Hematopoietic multipotent progenitor cell treated with erythropoietin and hydrocortisone succinate and interleukin-3 and kit ligand, for 8 days (in vitro differentiated cells): ENCODE measurements around the gene KIF9.
"Not testable (repeated sequence)": the region's sequence is repeated elsewhere in the genome, so short reads cannot be mapped to it uniquely, and the experiment has no call there.

Experiments used
- DNase-seq: peaks from one replicate; pipeline ENCODE4 v3.0.0-alpha.2; 2015

Gene KIF9, protein sequence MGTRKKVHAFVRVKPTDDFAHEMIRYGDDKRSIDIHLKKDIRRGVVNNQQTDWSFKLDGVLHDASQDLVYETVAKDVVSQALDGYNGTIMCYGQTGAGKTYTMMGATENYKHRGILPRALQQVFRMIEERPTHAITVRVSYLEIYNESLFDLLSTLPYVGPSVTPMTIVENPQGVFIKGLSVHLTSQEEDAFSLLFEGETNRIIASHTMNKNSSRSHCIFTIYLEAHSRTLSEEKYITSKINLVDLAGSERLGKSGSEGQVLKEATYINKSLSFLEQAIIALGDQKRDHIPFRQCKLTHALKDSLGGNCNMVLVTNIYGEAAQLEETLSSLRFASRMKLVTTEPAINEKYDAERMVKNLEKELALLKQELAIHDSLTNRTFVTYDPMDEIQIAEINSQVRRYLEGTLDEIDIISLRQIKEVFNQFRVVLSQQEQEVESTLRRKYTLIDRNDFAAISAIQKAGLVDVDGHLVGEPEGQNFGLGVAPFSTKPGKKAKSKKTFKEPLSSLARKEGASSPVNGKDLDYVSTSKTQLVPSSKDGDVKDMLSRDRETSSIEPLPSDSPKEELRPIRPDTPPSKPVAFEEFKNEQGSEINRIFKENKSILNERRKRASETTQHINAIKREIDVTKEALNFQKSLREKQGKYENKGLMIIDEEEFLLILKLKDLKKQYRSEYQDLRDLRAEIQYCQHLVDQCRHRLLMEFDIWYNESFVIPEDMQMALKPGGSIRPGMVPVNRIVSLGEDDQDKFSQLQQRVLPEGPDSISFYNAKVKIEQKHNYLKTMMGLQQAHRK

DNA sequence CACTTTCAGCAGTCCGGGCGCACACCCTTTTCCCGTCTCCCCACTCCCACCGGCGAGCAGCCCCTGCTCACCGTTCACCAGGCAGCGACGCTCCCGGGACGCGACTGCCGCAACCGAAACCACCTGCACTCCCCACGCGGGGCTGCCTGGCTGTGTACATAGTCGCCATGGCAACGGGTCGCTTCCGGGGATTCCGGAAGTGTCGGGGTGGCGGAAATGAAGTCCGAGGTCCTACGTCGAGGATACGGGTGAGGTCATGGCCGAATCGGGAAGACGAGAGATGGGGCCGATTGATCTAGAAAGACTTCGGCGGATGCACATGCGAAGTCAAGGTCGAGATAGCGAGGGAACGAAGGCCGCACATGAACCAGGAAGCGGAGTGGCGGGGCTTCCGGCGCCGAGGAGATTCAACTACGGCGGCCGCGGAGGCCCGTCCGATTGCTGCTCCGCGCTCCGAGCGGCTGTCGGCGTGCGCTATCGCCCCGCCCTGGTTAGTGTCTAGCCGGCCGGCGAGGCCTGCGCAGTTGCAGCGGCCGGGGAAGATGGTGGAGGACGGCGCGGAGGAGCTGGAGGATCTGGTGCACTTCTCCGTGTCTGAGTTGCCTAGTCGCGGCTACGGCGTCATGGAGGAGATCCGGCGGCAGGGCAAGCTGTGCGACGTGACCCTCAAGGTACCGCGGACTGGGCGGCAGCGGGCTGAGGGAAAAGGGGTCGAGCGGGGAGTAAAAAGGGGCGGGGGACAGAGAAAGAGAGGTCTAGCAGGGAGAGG is at the start of gene KIF9, which contains the start of gene KLHL18:
KIF9 (minus strand) TSS at position 376 of the 769 bp plus-strand sequence. CDS start 5,425 bp downstream, outside the sequence.
KLHL18 (plus strand) TSS at position 521 of the 769 bp plus-strand sequence; CDS start at position 543, 22 bp downstream.
- peak; percentile 96 for DNase-seq

DNA sequence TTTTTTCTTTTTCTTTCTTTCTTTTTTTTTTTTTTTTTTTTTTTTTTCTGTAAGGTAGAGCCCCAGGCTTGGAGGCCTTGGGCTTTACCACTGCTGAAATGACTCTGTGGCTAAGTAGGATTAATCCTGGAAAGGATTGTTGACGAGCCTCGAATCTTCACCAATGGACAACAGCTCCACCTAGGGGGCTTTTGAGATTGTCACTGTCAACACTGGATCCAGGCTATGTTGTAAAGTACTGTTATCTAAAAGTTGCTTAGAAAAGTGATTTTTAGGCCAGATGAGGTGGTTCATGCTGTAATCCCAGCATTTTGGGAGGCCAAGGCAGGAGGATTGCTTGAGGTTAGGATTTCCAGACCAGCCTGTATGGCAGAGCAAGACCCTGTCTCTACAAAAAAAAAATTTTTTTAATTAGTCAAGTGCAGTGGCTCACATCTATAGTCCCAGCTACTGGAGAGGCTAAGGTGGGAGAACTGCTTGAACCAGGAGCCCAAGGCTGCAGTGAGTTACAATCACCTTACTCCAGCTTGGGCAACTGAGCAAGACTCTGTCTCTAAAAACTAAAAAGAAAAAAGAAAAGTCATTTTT is 41.8 kb upstream of the KIF9 start:
- DNase-seq, result peak; percentile 82

DNA sequence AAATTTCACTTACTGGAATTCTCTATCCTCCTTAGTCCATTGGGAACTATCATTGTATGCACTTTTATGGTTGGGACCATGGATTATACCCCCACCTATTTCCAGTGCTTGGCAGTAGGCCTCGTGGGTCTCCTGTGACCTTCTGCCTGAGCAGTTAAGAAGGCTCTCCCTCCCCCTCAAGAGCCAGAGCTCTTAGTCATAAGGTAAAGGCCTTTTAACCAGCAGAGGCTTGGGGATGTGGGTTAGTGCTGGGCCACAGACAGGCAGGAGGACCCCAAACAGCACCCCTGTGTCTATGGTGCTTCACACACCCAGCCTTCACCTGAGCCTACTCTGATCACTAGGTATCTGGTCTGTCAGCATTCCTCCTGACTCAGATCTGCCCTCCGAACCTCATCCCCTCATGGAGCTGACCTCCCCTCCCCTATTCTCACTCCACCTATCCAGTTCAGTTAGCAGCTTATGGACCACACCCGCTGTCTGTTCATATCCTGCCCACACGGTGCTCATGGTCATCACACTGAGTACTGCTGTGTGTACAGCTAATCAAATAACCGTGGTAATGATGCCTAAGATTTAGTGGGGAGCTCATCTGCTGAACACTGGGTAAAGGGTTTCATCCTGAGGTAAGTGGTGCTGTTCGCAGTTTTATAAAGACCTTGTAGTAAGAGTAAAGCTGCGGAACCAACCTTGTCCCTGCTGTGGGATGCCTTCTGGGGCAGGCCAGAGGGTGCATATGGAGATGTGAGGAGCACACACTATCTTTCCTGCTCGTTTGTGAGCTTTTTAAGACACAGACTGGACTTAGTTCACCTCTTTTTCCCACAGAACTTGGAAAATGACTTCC is 41.1 kb upstream of the KIF9 start:
- peak; percentile 48 for DNase-seq

DNA sequence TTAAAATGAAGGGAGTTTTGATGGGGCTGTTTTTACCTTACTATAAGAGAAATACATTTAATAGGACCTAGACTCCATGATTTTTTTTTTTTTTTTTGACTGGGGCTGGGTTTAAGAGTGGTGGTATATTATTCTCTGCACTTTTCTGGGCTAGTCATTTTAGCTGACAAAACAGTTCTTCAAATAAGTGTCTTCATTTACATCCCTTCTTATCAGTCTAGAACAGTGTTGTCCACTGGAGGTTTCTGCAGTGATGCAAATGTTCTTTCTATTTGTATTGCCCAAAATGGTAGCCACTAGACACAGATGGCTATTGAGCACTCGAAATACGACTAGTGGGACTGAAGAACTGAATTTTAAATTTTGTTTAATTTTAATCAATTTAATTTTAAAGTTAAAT is 37.4 kb upstream of the KIF9 start:
- peak; percentile 67 for DNase-seq

DNA sequence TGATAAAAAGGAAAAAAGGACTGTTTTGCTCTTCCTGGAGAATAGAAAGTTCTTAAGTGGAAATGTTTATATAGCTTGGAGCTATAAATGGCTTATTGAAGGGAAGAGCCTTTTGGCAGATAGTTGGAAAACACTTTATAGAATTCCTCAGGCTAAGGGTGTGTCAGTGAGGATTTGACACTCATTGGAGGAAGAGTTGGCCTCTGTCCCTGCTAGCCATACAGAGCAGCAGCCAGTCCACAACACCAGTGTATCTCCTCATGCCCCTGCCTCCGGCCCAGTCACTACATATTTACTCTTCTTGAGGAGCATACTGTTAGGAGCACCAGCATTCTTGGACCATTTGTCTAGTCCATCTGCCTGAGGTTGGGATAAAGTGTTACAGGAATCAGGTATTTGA is 36.3 kb upstream of the KIF9 start:
- no peak for DNase-seq

DNA sequence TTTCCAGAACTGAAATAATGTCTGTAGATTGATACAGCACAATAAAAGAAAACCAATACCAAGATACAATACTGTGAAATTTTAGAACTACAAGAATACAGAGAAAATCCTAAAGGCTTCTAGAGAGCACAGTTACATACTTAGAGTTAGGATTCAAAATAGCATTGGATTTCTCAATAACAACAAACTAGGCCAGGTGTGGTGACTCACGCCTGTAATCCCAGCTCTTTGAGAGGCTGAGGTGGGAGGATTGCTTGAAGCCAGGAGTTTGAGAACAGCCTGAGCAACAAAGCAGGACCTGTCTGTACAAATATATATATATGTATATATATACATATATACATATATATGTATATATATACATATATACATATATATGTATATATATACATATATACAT is 33.6 kb upstream of the KIF9 start:
- not testable (repeated sequence) for DNase-seq

DNA sequence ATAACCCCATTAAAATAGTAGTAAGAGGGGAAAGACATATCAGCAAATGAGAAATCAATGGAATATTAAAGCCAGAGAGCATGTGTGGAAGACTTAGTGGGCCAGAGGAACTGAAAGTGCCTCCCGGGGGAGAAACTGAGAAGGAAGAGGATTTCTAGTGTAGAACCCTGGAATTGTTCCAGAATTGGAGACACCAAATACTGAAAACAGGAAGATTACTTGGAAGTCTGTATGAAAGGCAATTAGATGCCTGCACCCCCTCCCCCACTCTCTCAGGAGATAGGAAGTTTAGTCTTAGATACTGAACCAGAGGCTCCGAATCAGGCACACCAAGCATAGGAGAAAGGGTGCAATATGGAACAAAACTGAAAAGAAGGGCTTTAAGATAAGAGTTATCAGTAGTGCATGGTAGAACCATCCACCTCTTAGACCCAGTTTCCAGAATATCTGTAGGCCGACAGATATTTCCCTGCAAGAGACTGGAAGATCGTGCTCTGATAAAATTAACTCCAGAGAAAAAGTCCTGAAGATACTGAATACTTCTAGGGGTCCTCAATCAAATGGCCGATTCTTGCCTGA is 32.6 kb upstream of the KIF9 start:
- DNase-seq, result peak; percentile 89

DNA sequence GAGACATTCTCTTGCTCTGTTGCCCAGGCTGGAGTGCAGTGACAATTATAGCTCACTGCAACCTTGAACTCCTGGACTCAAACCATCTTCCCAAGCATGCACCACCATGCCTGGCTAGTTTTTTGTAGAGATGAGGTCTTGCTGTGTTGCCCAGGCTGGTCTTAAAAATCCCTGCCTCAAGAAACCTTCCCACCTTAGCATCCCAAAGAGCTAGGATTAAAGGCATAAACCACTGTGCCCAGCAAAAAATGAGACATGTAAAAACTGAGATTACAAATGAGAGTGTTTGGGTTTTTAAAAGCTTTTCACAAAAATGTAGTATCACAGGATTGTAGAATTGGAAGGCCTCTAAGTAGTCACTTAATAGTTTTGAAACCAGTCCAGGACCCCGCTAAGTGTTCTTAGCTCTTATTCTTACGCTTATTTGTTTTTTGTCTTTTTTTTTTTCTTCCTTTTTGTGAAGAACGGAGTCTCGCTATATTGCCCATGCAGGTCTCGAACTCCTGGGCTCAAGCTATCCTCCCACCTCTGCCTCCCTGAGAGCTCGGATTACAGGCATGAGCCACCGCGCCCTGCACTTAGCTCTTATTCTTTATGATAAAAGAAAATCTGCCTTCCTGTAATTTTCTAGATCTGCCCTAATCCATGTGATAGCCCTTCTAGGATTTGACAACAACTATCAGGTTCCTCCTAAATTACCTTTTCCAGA is 31.6 kb upstream of the KIF9 start:
- DNase-seq, result peak; percentile 17

DNA sequence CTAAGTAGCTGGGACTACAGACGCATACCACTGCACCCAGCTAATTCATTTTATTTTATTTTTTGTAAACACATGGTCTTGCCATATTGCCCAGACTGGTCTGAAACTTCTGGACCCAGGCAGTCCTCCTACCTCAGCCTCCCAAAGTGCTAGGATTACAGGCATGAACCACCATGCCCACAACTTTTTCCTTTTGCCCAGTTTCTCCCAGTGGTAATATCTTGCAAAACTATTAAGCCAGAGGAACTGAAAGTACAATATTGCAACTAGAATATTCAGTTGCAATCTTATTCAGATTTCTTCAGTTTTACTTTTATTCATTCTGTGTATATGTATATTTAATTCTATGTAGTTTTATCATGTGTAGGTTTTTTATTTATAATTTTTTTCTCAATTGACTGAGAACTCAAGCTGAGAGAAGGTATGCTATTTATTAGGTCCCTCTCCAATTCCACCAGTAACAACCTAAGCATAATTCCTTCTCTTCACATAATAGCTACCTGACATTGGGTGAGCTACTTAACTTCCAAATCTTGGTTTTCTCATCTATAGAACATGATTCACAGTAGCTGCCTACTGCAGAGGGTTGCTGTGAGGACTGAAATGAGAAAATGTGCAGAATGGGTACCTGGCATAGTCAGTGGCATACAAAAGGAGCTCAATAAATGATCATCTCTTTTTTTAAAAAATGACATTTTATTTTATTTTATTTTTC is 30.9 kb upstream of the KIF9 start:
- no peak for DNase-seq

DNA sequence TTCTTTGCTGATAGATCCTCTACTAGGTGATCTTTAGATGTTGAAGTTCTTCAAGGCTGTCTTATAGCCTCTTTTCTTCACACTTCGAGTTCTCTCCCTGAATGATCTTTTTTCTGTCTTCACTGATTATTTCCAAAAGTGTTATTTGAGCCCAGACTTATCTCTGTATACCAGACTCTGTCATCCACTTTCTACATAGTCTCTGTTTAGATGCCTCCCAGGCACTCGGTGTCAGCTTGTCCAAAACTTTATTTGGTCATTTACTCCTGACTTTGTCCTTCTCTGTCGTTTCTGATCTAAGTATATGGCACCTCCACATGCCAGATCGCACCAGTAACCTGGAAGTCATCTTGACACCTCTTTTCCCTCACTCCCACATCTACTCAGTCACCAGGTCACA is 27.8 kb upstream of the KIF9 start:
- peak; percentile 77 for DNase-seq

DNA sequence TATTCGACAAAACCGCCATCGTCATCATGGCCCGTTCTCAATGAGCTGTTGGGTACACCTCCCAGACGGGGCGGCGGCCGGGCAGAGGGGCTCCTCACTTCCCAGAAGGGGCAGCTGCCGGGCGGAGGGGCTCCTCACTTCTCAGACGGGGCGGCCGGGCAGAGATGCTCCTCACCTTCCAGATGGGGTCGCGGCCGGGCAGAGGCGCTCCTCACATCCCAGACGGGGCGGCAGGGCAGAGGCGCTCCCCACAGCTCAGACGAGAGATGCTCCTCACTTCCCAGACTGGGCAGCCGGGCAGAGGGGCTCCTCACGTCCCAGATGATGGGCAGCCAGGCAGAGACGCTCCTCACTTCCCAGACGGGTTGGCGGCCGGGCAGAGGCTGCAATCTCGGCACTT is 26.6 kb upstream of the KIF9 start:
- DNase-seq, result not testable (repeated sequence)

DNA sequence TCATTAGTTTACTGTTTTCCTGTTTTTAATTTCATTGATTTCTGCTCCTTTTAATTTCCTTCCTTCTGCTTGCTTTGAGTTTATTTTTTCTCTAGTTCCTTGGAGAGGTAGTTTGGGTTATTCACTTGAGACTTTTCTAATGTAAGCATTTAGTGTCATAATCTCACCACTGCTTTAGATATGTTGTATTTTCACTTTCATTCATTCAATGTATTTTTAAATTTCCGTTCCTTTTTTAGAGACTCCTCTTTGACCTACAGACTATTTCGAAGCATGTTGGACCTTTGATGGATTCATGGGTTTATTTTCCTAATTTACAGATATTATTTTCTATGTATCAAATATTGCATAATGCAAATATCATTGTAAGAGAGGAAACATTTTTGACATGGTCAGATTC is 23.4 kb upstream of the KIF9 start:
- DNase-seq, result no peak

DNA sequence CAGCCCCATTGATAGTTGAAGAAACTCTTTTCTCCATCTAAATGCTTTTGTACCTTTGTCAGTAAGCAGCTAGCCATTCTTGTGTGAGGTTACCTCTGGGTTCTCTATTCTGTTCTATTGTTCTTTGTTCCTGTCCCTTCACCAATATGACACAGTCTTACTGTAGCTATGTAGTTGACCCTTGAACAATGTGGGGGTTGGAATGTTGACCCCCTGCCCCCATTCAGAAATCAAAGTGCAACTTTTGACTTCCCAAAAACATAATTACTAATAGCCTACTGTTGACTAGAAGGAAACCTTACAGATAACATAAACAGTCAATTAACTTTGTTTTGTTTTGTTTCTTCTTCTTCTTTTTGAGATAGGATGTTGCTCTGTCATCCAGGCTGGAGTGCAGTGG is 18.9 kb upstream of the KIF9 start:
- DNase-seq, result no peak

DNA sequence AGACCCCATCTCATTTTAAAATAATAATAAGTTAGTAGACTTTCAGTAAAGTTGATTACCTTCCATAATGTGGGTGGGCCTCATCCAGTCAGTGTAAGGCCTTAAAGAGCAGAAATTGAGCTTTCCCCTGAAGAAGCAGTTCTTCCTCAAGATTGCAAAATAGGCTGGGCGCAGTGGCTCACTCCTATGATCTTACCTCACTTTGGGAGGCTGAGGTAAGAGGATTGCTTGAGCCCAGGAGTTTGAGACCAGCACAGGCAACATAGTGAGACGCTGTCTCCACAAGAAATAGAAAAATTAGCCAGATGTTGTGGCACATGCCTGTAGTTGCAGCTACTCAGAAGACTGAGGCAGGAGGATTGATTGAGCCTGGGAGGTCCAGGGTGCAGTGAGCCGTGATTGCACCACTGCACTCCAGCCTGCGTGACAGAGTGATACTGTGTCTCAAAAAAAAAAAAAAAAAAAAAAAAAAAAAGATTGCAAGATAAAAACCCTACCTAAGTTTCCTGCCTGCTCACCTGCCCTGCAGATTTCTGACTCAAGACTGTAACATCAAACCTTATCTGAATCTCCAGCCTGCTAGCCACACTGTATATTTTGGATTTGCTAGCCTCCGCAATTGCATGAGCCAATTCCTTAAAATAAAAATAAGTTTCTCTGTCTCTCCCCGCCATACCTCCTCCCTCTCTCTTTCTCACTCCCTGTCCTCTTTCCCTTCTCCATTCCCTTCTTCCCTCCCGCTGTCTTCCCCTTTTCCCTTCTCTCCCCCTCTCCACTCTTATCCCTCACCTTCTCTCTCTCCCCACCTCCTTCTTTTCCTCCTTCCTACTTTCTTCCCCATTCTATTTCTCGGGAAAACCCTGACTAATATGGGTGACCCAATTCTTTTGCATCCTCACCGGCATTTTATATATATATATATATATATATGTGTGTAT is 17.1 kb upstream of the KIF9 start:
- no peak for DNase-seq

DNA sequence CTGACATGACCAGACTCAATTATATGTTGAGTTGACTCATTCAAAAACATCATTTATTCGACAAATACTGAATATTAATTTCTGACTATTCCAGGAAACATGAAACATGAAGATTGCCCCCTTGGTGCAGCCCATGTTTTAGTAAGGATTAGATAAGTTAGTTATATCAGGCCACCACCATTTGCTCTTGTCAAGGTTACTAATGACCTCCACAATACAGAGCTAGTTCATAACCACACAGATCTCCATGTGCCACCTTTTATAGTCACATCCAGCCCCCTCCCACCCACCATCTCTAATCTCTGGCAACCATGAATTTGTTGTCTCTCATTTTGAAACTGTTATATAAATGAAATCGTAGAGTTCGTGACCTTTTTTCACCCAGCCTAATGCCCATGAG is 15.8 kb upstream of the KIF9 start:
- DNase-seq, result peak; percentile 90

DNA sequence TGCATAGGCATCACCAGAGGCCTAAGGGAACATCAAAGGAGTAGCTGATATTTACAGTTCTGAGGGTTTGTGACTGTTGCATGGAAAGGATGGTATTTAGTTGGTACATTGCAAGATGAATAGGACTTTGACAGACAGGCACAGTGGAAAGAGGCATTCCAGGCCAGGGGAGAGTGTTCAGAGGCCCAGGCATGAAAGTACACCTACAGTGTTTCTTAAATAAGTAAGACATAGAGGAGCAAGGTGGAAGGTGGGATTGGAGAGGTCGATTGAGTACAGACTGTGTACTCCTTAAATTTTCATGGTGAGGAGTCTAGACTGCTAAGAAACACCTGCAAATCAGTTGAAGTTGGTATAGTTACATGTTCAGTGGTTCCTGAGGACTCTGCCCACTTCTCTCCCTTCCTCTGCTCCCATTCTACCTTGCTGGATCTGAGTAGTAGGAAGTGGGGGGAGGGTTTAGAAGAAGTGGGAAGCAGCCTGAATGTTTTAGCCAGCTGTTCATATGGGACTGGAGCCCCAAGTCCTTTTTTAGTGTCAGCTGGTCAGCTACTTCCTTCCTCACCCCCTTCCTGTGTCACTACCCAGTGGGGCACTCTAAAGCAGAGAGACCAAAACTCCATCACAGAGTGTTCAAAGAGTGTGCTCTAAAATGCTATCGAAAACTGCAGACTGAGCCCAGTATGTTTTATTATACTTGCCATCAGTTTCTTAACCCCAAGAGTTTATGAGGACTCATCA is 14.1 kb upstream of the KIF9 start:
- no peak for DNase-seq

DNA sequence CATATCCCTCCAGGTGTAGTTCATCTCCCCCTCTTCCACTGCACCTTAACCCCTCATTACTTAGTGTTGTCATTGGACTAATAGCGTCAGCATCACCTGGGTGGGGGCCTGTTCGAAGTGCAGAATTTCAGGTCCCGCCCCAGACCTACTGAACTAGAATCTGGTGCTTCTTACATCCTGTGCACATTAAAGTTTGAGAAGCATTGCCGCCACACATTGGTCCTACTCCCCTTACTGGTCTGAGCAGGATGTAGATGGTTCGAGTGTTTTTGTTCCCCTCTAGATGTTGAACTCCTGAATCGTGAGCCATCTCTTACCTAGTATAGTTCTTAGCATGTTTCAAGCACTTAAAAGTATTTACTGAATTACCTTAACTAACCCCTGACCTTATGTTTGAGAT is 13.4 kb upstream of the KIF9 start:
- no peak for DNase-seq

DNA sequence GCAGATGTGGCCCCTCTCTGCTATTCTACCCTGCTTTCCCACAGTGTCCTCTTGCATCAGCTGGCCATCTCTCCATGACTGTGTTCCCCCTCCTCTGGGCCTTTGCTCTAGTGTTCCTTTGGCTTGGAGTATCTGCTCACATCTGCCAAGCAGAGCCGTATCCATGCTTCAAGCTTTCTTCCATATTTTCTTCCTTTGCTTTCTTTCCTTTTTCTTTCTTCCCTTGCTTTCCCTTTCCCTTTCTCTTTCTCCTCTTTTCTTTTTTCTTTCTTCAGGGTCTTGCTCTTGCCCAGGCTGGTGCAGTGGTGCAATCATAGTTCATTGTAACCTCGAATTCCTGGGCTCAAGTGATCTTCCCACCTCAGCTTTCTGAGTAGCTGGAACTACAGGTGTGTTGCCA is 12.7 kb upstream of the KIF9 start:
- DNase-seq, result no peak
